GM15510 (cell line): ENCODE results near the gene WTIP.

ENCODE experiments used
- POLR2A ChIP-seq: IDR thresholded peaks from 3 replicates; pipeline ENCODE4 v1.6.1; 2011; ENCODE audit warnings: borderline replicate concordance; ENCODE audit not compliant: insufficient read length; ENCODE audit errors: extremely low read depth

Gene WTIP

DNA sequence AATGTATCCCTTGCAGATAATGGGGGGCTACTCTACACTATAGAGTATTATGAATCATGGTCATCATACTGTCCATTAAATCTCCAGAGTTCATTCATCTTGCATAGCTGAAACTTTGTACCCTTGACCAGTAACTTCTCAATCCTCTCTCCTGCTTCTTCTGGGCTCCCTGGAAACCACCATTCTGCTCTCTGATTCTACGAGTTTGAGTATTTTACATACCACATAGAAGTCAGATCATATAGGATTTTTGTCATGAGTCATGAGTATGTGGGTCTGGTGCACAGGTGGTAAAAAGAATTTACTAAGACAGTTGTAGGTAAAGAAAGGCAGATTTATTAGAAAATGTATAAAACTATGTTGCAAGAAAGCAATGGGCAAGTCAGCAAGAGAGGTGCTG, 41.9 kb downstream of the WTIP start:
- no peak for TF ChIP-seq POLR2A

DNA sequence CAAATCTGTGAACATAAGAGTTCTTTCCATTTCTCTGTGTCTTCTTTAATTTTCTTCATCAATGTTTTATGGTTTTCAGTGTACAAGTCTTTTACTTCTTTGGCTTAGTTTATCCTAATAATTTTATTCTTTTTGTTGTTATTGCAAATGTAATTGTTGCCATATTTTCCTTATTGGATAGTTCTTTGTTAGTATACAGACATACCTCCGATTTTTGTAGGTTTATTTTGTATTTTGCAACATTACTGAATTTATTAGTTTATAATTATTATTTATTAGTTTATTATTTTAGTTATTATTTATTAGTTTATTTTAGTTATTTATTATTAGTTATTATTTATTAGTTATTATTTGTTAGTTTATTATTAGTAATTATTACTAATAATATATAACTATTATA, 43.4 kb downstream of the WTIP start:
- no peak for TF ChIP-seq POLR2A

DNA sequence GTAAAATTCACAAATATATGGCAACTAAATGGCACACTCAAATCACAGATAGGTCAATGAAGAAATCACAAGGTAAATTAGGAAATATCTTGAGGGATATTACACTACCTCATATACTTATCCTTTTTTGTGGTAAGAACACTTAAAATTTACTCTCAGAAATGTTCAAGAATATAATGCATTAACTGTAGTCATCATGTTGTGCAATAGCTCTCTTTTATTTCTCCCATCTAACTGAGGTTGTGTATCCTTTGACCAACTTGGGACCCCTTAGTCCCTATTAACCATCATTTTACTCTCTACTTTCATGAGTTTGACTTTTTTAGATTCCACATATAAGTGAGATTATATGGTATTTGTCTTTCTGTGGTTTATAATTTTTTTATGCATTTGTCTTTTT, 52.6 kb downstream of the WTIP start:
- TF ChIP-seq POLR2A: no peak

DNA sequence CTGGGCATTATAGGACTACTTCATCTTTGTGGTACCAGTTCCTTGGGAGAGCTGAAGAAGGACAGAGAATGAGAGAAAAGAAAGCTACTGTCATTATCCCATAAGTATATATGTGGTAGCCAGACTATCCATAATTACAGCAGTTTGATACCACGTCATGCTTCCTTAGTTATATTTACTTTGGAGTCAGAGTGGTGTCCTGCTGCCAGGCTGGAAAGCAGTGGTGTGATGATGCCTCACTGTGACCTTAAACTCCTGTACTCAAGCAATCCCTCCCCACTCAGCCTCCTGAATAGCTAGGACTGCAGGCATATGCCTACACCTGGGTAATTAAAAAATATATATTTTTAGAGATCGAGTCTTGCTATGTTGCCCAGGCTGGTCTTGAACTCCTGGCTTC, 57.8 kb downstream of the WTIP start:
- TF ChIP-seq POLR2A: no peak

DNA sequence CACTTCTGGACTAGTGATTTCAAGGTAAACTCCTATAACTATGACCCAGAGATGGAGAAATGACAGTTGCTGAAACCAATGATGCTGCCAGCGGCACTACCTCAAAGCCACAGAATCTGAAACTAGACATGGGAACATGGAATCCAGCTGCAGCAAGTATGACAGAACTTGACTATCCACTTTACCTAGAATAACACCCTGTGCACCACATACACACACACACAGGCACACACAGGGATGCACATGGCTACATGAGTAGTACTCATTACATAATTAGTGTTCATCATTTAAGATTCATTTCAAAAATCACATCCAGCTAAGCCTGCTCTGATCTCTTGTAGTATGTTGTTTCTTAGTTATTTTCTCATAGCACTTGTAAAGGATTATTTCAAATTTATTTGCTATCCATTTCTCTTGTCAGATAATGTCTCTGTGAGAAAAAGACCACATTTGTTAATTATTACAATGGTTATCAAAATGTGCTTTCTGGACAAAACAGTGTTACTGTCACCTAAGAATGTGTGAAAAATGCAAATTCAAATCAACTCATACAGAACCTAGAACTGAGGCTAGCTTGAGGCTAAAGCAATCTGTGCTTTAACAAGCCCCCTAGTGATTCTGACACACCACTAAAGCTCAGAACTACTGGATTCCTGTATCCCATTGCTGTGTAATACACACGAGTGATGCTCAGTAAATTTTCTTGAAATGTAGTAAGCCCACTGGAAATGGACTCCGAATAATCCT, 59.4 kb downstream of the WTIP start:
- TF ChIP-seq POLR2A: no peak

DNA sequence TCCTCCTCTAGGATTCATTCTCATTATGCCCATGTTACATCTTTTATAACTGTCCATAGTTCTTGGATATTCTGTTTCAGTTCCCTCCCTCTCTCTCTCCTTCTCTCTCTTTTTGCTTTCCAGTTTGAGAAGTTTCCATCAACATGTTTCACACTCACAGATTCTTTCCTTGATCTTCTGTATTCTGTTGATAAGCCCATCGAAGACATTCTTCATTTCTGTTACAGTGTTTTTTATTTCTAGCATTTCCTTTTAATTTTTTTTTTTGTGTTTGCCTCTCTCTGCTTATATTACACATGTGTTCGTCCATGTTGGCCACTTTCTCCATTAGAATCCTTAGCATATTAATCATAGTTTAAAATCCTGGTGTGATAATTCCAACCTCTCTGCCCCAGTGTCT, 68.3 kb downstream of the WTIP start:
- TF ChIP-seq POLR2A: no peak

DNA sequence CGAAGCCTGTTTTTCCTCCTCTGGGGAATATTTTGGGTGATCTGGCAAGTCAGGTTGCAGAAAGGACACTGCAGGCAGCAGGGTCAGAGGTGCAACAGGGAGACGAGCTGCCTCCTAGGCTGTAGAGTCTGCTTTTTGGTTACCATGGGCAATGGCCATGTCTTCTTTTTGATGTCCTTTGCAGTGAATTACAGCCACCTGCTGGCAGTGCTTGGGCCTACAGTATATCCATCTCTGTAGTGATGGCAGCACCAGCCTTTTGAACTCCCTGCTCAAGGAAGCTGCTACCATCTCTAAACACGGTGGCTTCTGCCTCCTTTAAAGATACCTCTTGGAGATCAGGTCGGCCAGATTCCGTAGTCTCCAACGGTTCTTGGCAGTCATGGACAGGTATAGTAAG, 73.9 kb downstream of the WTIP start:
- TF ChIP-seq POLR2A: no peak

DNA sequence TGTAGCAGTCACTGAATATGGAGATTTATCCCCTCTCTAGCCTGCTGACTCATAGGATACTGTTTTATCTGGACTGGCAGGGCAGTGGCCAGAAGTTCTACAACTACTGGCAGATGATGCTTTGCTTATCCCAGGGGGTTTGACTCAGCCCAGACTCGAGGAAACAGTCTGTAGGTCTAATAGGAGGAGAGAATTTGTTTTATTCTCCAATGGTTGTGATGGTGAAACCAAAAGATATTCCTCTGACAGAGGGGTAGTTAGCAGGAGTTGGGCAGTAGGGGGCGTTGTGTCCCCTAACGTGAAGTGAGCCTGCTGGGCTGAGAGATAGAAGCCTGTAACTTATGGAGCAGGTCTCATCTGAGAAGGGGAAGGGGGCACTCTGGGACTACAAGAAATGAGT, 74.9 kb downstream of the WTIP start:
- no peak for TF ChIP-seq POLR2A

DNA sequence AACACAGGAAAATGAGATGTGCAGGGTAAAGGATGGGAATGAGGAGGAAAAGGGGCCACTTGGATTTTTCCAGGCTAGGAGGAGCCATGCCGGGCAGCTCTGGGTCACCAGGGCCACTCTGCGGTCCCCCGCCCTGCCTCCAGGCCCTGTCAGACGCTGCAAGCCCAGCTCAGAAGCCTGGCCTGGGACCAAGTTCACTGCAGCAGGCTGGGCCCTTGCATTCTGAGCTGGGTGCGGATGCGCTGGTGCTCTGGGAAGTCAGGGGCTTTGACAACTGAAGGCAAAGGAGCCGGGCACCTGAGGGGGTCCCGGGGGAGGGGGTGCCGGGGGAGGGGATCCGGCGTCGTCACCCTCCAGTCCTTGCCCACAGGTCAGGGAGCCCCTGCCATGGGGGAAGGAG, 77.5 kb downstream of the WTIP start:
- no peak for TF ChIP-seq POLR2A

DNA sequence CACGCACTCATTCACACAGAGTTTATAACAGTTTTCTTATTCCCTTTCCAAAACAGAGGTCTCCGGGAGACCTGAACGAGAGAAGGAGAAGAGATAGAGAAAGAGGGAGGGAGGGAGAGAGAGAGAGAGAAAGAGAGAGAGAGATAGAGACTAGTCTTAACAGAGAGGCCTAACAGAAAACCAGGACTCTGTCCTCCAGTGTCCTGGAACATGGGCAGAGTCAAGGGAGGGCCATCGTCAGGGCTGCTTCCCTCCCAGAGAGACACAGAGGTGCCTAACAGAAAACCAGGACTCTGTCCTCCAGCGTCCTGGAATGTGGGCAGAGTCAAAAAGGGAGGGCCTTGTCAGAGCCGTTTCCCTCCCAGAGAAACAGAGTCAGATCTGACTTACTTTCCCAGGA, 78.7 kb downstream of the WTIP start:
- no peak for TF ChIP-seq POLR2A
